H1 (cell line): ENCODE results near the gene NT5M. TPM values are rescaled to one million over a fixed set of nuclear protein-coding genes. Genes with fewer than 3 reads are reported as not detected.

ENCODE experiments used
- CTCF ChIA-PET: fragments of 300-600 bp; sonication (Branson Sonifier 250); formaldehyde crosslinking; loops from one replicate; lab custom pipeline; 2021; ENCODE audit not compliant: partially characterized antibody; lab: Charles Lee
- POLR2A ChIA-PET: fragments of 300-600 bp; sonication (Branson Sonifier 250); formaldehyde crosslinking; loops from one replicate; lab custom pipeline; 2021; ENCODE audit warnings: inconsistent platforms; ENCODE audit not compliant: partially characterized antibody; lab: Charles Lee
- DNase-seq, 2 experiments: peaks; one replicate each; pipeline versions ENCODE4 v3.0.0 to v3.0.0-alpha.2; 2010 to 2022; ENCODE audit warnings: low spot score in 2 of 2, low read depth in 1 of 2, mixed read lengths in 1 of 2
- FAIRE-seq: peaks from 2 replicates; lab custom pipeline; 2011; peaks lifted over from hg19 to GRCh38; lab: Jason Lieb, UNC
- H2AFZ ChIP-seq: 2 replicates; pipeline ENCODE4 v1.8.1; 2012; ENCODE audit warnings: low read length, inconsistent platforms
- H2AK5ac ChIP-seq: 2 replicates; pipeline ENCODE4 v1.6.1; 2013; ENCODE audit warnings: low read depth, low read length
- H2BK120ac ChIP-seq: replicated peaks from 2 replicates; pipeline ENCODE3; 2013; ENCODE audit warnings: low read depth, low read length, inconsistent platforms
- H2BK12ac ChIP-seq: 2 replicates; pipeline ENCODE4 v1.6.1; 2013; ENCODE audit warnings: low read depth, low read length
- H2BK15ac ChIP-seq: 2 replicates; pipeline ENCODE4 v1.6.1; 2013; ENCODE audit warnings: low read length
- H2BK20ac ChIP-seq: 2 replicates; pipeline ENCODE4 v1.6.1; 2013; ENCODE audit warnings: low read length
- H2BK5ac ChIP-seq: 2 replicates; pipeline ENCODE4 v1.6.1; 2013; ENCODE audit warnings: low read depth, low read length
- H3K14ac ChIP-seq: 2 replicates; pipeline ENCODE4 v1.6.1; 2013; ENCODE audit warnings: inconsistent platforms; ENCODE audit not compliant: insufficient read length
- H3K18ac ChIP-seq: 2 replicates; pipeline ENCODE4 v1.6.1; 2013; ENCODE audit warnings: low read length; ENCODE audit errors: extremely low read depth
- H3K23ac ChIP-seq: 2 replicates; pipeline ENCODE4 v1.6.1; 2013; ENCODE audit warnings: inconsistent platforms; ENCODE audit not compliant: insufficient read length
- H3K23me2 ChIP-seq: 2 replicates; pipeline ENCODE4 v1.6.1; 2013; ENCODE audit warnings: low read depth, low read length
- H3K27ac ChIP-seq: 2 replicates; pipeline ENCODE4 v1.6.1; 2011; ENCODE audit warnings: low read depth, low read length, inconsistent platforms
- H3K27me3 ChIP-seq, 4 experiments: replicated peaks in 1 of 4; 1 replicate in 1 of 4; 2 replicates in 3 of 4; pipeline versions ENCODE4 v1.6.1 to v1.8.1; 2011 to 2013; ENCODE audit warnings: low read length in 3 of 4, mild to moderate bottlenecking in 3 of 4, inconsistent platforms in 2 of 4, mixed read lengths in 2 of 4, moderate library complexity in 1 of 4; ENCODE audit not compliant: control insufficient read depth in 3 of 4, insufficient read depth in 3 of 4; ENCODE audit errors: extremely low read depth in 1 of 4
- H3K36me3 ChIP-seq, 4 experiments: 2 replicates each; pipeline versions ENCODE4 v1.6.1 to v1.8.1; 2011 to 2013; ENCODE audit warnings: mild to moderate bottlenecking in 4 of 4, low read length in 3 of 4, moderate library complexity in 2 of 4, control low read depth in 1 of 4, inconsistent platforms in 1 of 4; ENCODE audit not compliant: insufficient read depth in 4 of 4, control insufficient read depth in 2 of 4
- H3K4ac ChIP-seq: replicated peaks from 2 replicates; pipeline ENCODE3; 2013; ENCODE audit warnings: low read length, low read depth, mixed read lengths, inconsistent platforms; ENCODE audit not compliant: insufficient read length
- H3K4me1 ChIP-seq, 4 experiments: replicated peaks in 1 of 4; 1 replicate in 1 of 4; 2 replicates in 3 of 4; pipeline versions ENCODE4 v1.6.1 to v1.8.1; 2011 to 2013; ENCODE audit warnings: low read length in 3 of 4, inconsistent platforms in 2 of 4, mixed read lengths in 1 of 4; ENCODE audit not compliant: insufficient read depth in 4 of 4, control insufficient read depth in 3 of 4
- H3K4me2 ChIP-seq, 2 experiments: 2 replicates each; pipeline versions ENCODE4 v1.6.1 to v1.8.1; 2011 to 2013; ENCODE audit warnings: low read depth in 2 of 2, low read length in 2 of 2, control low read depth in 1 of 2, inconsistent platforms in 1 of 2, mild to moderate bottlenecking in 1 of 2; ENCODE audit not compliant: insufficient read depth in 1 of 2
- H3K4me3 ChIP-seq, 4 experiments: fragments of 200-600, 300-600 bp in 1 of 4; sonication (generic), shearing (Covaris generic), sonication (Bioruptor Twin) in 1 of 4; 2 replicates each; pipeline versions ENCODE4 v1.5.1 to v1.8.1; 2011 to 2016; ENCODE audit warnings: low read length in 4 of 4, low read depth in 3 of 4, control low read depth in 2 of 4, inconsistent platforms in 2 of 4, mild to moderate bottlenecking in 2 of 4, mixed read lengths in 1 of 4, moderate library complexity in 1 of 4; ENCODE audit not compliant: insufficient read depth in 2 of 4; ENCODE audit errors: extremely low read depth in 1 of 4
- H3K56ac ChIP-seq: replicated peaks from 2 replicates; pipeline ENCODE3; 2013; ENCODE audit warnings: low read depth, mild to moderate bottlenecking, mixed read lengths, low read length, inconsistent platforms; ENCODE audit not compliant: insufficient read length
- H3K79me1 ChIP-seq: 2 replicates; pipeline ENCODE4 v1.6.1; 2013; ENCODE audit warnings: low read depth, low read length, control low read depth
- H3K79me2 ChIP-seq, 2 experiments: 2 replicates each; pipeline versions ENCODE4 v1.6.1 to v1.8.1; 2012 to 2013; ENCODE audit warnings: low read length in 2 of 2, mild to moderate bottlenecking in 2 of 2, inconsistent platforms in 1 of 2; ENCODE audit not compliant: insufficient read depth in 2 of 2, control insufficient read depth in 1 of 2
- H3K9ac ChIP-seq, 4 experiments: replicated peaks in 1 of 4; 1 replicate in 1 of 4; 2 replicates in 3 of 4; pipeline versions ENCODE4 v1.6.1 to v1.8.1; 2011 to 2013; ENCODE audit warnings: low read depth in 3 of 4, low read length in 3 of 4, control low read depth in 2 of 4, mild to moderate bottlenecking in 2 of 4, moderate library complexity in 2 of 4, inconsistent platforms in 1 of 4; ENCODE audit errors: extremely low read depth in 1 of 4
- H3K9me3 ChIP-seq, 2 experiments: 2 replicates each; pipeline versions ENCODE4 v1.6.1 to v1.8.1; 2012 to 2013; ENCODE audit warnings: mild to moderate bottlenecking in 2 of 2, moderate library complexity in 2 of 2, control low read depth in 1 of 2, inconsistent platforms in 1 of 2, low read depth in 1 of 2, low read length in 1 of 2, mixed read lengths in 1 of 2; ENCODE audit not compliant: insufficient read depth in 2 of 2
- H4K20me1 ChIP-seq, 2 experiments: replicated peaks in 1 of 2; 2 replicates each; pipeline versions ENCODE3 to v1.8.1; 2011 to 2013; ENCODE audit warnings: inconsistent platforms in 2 of 2, low read length in 2 of 2, mild to moderate bottlenecking in 1 of 2; ENCODE audit not compliant: insufficient read depth in 2 of 2, control insufficient read depth in 1 of 2
- H4K5ac ChIP-seq: 2 replicates; pipeline ENCODE4 v1.6.1; 2013; ENCODE audit warnings: low read length, low read depth, mixed read lengths, inconsistent platforms; ENCODE audit not compliant: insufficient read length
- H4K8ac ChIP-seq: 2 replicates; pipeline ENCODE4 v1.8.0; 2013; ENCODE audit warnings: mild to moderate bottlenecking, moderate library complexity, low read length, inconsistent platforms; ENCODE audit not compliant: insufficient read depth; ENCODE audit errors: extremely low read depth
- H4K91ac ChIP-seq: replicated peaks from 2 replicates; pipeline ENCODE3; 2013; ENCODE audit warnings: low read length, mixed read lengths, inconsistent platforms; ENCODE audit not compliant: insufficient read length
- JUN ChIP-seq: IDR thresholded peaks from 2 replicates; pipeline ENCODE4 v1.6.1; 2011; ENCODE audit warnings: low read depth, mild to moderate bottlenecking, improper control_type of control experiment, low read length
- KDM1A ChIP-seq: fragments of 200-600, 300-600 bp; sonication (generic); IDR thresholded peaks from 2 replicates; pipeline ENCODE4 v1.7.1; 2016; ENCODE audit warnings: mild to moderate bottlenecking, low read length, borderline replicate concordance
- WGBS, 2 experiments: shearing (Covaris generic) in 1 of 2; methylation state at CpG; one replicate each; pipeline versions ENCODE4 v1.1.6 to v1.1.7; 2013 to 2015; ENCODE audit warnings: low lambda C conversion rate in 2 of 2, mixed read lengths in 2 of 2, inconsistent platforms in 1 of 2, low coverage in 1 of 2, missing lambda C conversion rate in 1 of 2; ENCODE audit not compliant: insufficient replicate concordance in 2 of 2, insufficient coverage in 1 of 2, insufficient read length in 1 of 2; ENCODE audit errors: extremely low coverage in 1 of 2, missing lambda C conversion rate in 1 of 2; 5-methylcytosine and 5-hydroxymethylcytosine counted together
- polyA plus RNA-seq, 7 experiments: library from polyadenylated mRNA; depleted of rRNA in 3 of 7; stranded (reverse) in 5 of 7; unstranded in 2 of 7; fragments of >200 nt in 5 of 7; fragments of 200-250 nt in 2 of 7; gene quantifications; 1 replicate in 5 of 7; 2 replicates in 1 of 7; 4 replicates in 1 of 7; pipeline versions ENCODE4 v1.2.1 to v1.2.3, GENCODE V29; 2011 to 2013; ENCODE audit warnings: missing spikeins in 2 of 7, mixed read lengths in 2 of 7
- total RNA-seq: library from RNA; stranded (reverse); fragmentation: NEBNext Ultra II Directional; extraction: Animal tissue kit (Norgen Biotek cat#: 25700); gene quantifications from 2 replicates; pipeline ENCODE4 v1.2.1, GENCODE V29; 2021

The NT5M gene
- total and polyA plus RNA-seq, 2 of the 8 experiments (the other 6 are each of a cell fraction or from before 2014, with no cell fraction given): 7.6 to 18.2 TPM

GRCh38 chr17:17388657-17389496 lies 85.7 kb downstream of the NT5M start:
- Histone ChIP-seq H3K36me3 (no peaks in the 10 kb centered on the region), H4K5ac (no peak overlapping the region), H2BK20ac (no peak overlapping the region), H2BK120ac (no peak overlapping the region), H3K79me2 (no peaks in the 10 kb centered on the region), H4K91ac (no peak overlapping the region), H2BK5ac (no peak overlapping the region)
- CTCF ChIA-PET: interaction anchor here (0.7 to 2.7 kb wide), 10 partner anchors 11 to 188 kb away, joined by 3 to 23 read pairs (median 4); no protein-coding TSS in a partner anchor
- 81% methylated on average over 17 of the region's 17 CpGs; no CpG with 5 or more reads in 1 of the 2 experiments for WGBS, 2 experiments
- no peak for TF ChIP-seq JUN
- TF ChIP-seq KDM1A: peak; percentile 50; the same call in 1 of the 2 replicates
- TF ChIP-seq, all 59 proteins: peak for 1
- DNase-seq: no peak
- H4K8ac ChIP-seq: no peak overlapping the region
- no peak overlapping the region for H3K9ac ChIP-seq
- H2BK12ac ChIP-seq: no peak overlapping the region
- peaks cover 0 to 2% of the 10 kb centered on the region in 2 experiments for H4K20me1 ChIP-seq
- POLR2A ChIA-PET: no interaction called here
- H3K14ac ChIP-seq: no peak overlapping the region
- H3K23ac ChIP-seq: no peak overlapping the region
- H2AK5ac ChIP-seq: no peak overlapping the region
- H2AFZ ChIP-seq: no peak overlapping the region
- H3K9me3 ChIP-seq: no peaks in the 10 kb centered on the region
- H3K56ac ChIP-seq: no peak overlapping the region
- no peaks in the 10 kb centered on the region; a peak in 1 of 7 replicates for H3K4me1 ChIP-seq
- no peak overlapping the region for H3K27ac ChIP-seq
- H3K79me1 ChIP-seq: no peaks in the 10 kb centered on the region
- FAIRE-seq: no peak
- H2BK15ac ChIP-seq: no peak overlapping the region
- no peak overlapping the region for H3K18ac ChIP-seq
- no peak overlapping the region for H3K4ac ChIP-seq
- H3K27me3 ChIP-seq: no peaks in the 10 kb centered on the region
- no peaks in the 10 kb centered on the region; the same call in 1 of the 2 replicates for H3K23me2 ChIP-seq
- no peak overlapping the region for H3K4me3 ChIP-seq
- no peak overlapping the region for H3K4me2 ChIP-seq
